H1 (cell line): ENCODE measurements around the gene PLXNA4. TPM values are rescaled to one million over a fixed set of nuclear protein-coding genes. Genes with fewer than 3 reads are reported as not detected.

Source experiments
- CTCF ChIA-PET: fragments of 300-600 bp; sonication (Branson Sonifier 250); formaldehyde crosslinking; loops from one replicate; lab custom pipeline; 2021; ENCODE audit not compliant: partially characterized antibody; lab: Charles Lee
- POLR2A ChIA-PET: fragments of 300-600 bp; sonication (Branson Sonifier 250); formaldehyde crosslinking; loops from one replicate; lab custom pipeline; 2021; ENCODE audit warnings: inconsistent platforms; ENCODE audit not compliant: partially characterized antibody; lab: Charles Lee
- DNase-seq, 2 experiments: peaks; one replicate each; pipeline versions ENCODE4 v3.0.0 to v3.0.0-alpha.2; 2010 to 2022; ENCODE audit warnings: low spot score in 2 of 2, low read depth in 1 of 2, mixed read lengths in 1 of 2
- FAIRE-seq: peaks from 2 replicates; lab custom pipeline; 2011; peaks lifted over from hg19 to GRCh38; lab: Jason Lieb, UNC
- H2AFZ ChIP-seq: 2 replicates; pipeline ENCODE4 v1.8.1; 2012; ENCODE audit warnings: low read length, inconsistent platforms
- H2AK5ac ChIP-seq: 2 replicates; pipeline ENCODE4 v1.6.1; 2013; ENCODE audit warnings: low read depth, low read length
- H2BK120ac ChIP-seq: replicated peaks from 2 replicates; pipeline ENCODE3; 2013; ENCODE audit warnings: low read depth, low read length, inconsistent platforms
- H2BK12ac ChIP-seq: 2 replicates; pipeline ENCODE4 v1.6.1; 2013; ENCODE audit warnings: low read depth, low read length
- H2BK15ac ChIP-seq: 2 replicates; pipeline ENCODE4 v1.6.1; 2013; ENCODE audit warnings: low read length
- H2BK20ac ChIP-seq: 2 replicates; pipeline ENCODE4 v1.6.1; 2013; ENCODE audit warnings: low read length
- H2BK5ac ChIP-seq: 2 replicates; pipeline ENCODE4 v1.6.1; 2013; ENCODE audit warnings: low read depth, low read length
- H3K14ac ChIP-seq: 2 replicates; pipeline ENCODE4 v1.6.1; 2013; ENCODE audit warnings: inconsistent platforms; ENCODE audit not compliant: insufficient read length
- H3K18ac ChIP-seq: 2 replicates; pipeline ENCODE4 v1.6.1; 2013; ENCODE audit warnings: low read length; ENCODE audit errors: extremely low read depth
- H3K23ac ChIP-seq: 2 replicates; pipeline ENCODE4 v1.6.1; 2013; ENCODE audit warnings: inconsistent platforms; ENCODE audit not compliant: insufficient read length
- H3K23me2 ChIP-seq: 2 replicates; pipeline ENCODE4 v1.6.1; 2013; ENCODE audit warnings: low read depth, low read length
- H3K27ac ChIP-seq: 2 replicates; pipeline ENCODE4 v1.6.1; 2011; ENCODE audit warnings: low read depth, low read length, inconsistent platforms
- H3K27me3 ChIP-seq, 4 experiments: replicated peaks in 1 of 4; 1 replicate in 1 of 4; 2 replicates in 3 of 4; pipeline versions ENCODE4 v1.6.1 to v1.8.1; 2011 to 2013; ENCODE audit warnings: low read length in 3 of 4, mild to moderate bottlenecking in 3 of 4, inconsistent platforms in 2 of 4, mixed read lengths in 2 of 4, moderate library complexity in 1 of 4; ENCODE audit not compliant: control insufficient read depth in 3 of 4, insufficient read depth in 3 of 4; ENCODE audit errors: extremely low read depth in 1 of 4
- H3K36me3 ChIP-seq, 4 experiments: 2 replicates each; pipeline versions ENCODE4 v1.6.1 to v1.8.1; 2011 to 2013; ENCODE audit warnings: mild to moderate bottlenecking in 4 of 4, low read length in 3 of 4, moderate library complexity in 2 of 4, control low read depth in 1 of 4, inconsistent platforms in 1 of 4; ENCODE audit not compliant: insufficient read depth in 4 of 4, control insufficient read depth in 2 of 4
- H3K4ac ChIP-seq: replicated peaks from 2 replicates; pipeline ENCODE3; 2013; ENCODE audit warnings: low read length, low read depth, mixed read lengths, inconsistent platforms; ENCODE audit not compliant: insufficient read length
- H3K4me1 ChIP-seq, 4 experiments: replicated peaks in 1 of 4; 1 replicate in 1 of 4; 2 replicates in 3 of 4; pipeline versions ENCODE4 v1.6.1 to v1.8.1; 2011 to 2013; ENCODE audit warnings: low read length in 3 of 4, inconsistent platforms in 2 of 4, mixed read lengths in 1 of 4; ENCODE audit not compliant: insufficient read depth in 4 of 4, control insufficient read depth in 3 of 4
- H3K4me2 ChIP-seq, 2 experiments: 2 replicates each; pipeline versions ENCODE4 v1.6.1 to v1.8.1; 2011 to 2013; ENCODE audit warnings: low read depth in 2 of 2, low read length in 2 of 2, control low read depth in 1 of 2, inconsistent platforms in 1 of 2, mild to moderate bottlenecking in 1 of 2; ENCODE audit not compliant: insufficient read depth in 1 of 2
- H3K4me3 ChIP-seq, 4 experiments: fragments of 200-600, 300-600 bp in 1 of 4; sonication (generic), shearing (Covaris generic), sonication (Bioruptor Twin) in 1 of 4; 2 replicates each; pipeline versions ENCODE4 v1.5.1 to v1.8.1; 2011 to 2016; ENCODE audit warnings: low read length in 4 of 4, low read depth in 3 of 4, control low read depth in 2 of 4, inconsistent platforms in 2 of 4, mild to moderate bottlenecking in 2 of 4, mixed read lengths in 1 of 4, moderate library complexity in 1 of 4; ENCODE audit not compliant: insufficient read depth in 2 of 4; ENCODE audit errors: extremely low read depth in 1 of 4
- H3K56ac ChIP-seq: replicated peaks from 2 replicates; pipeline ENCODE3; 2013; ENCODE audit warnings: low read depth, mild to moderate bottlenecking, mixed read lengths, low read length, inconsistent platforms; ENCODE audit not compliant: insufficient read length
- H3K79me1 ChIP-seq: 2 replicates; pipeline ENCODE4 v1.6.1; 2013; ENCODE audit warnings: low read depth, low read length, control low read depth
- H3K79me2 ChIP-seq, 2 experiments: 2 replicates each; pipeline versions ENCODE4 v1.6.1 to v1.8.1; 2012 to 2013; ENCODE audit warnings: low read length in 2 of 2, mild to moderate bottlenecking in 2 of 2, inconsistent platforms in 1 of 2; ENCODE audit not compliant: insufficient read depth in 2 of 2, control insufficient read depth in 1 of 2
- H3K9ac ChIP-seq, 4 experiments: replicated peaks in 1 of 4; 1 replicate in 1 of 4; 2 replicates in 3 of 4; pipeline versions ENCODE4 v1.6.1 to v1.8.1; 2011 to 2013; ENCODE audit warnings: low read depth in 3 of 4, low read length in 3 of 4, control low read depth in 2 of 4, mild to moderate bottlenecking in 2 of 4, moderate library complexity in 2 of 4, inconsistent platforms in 1 of 4; ENCODE audit errors: extremely low read depth in 1 of 4
- H3K9me3 ChIP-seq, 2 experiments: 2 replicates each; pipeline versions ENCODE4 v1.6.1 to v1.8.1; 2012 to 2013; ENCODE audit warnings: mild to moderate bottlenecking in 2 of 2, moderate library complexity in 2 of 2, control low read depth in 1 of 2, inconsistent platforms in 1 of 2, low read depth in 1 of 2, low read length in 1 of 2, mixed read lengths in 1 of 2; ENCODE audit not compliant: insufficient read depth in 2 of 2
- H4K20me1 ChIP-seq, 2 experiments: replicated peaks in 1 of 2; 2 replicates each; pipeline versions ENCODE3 to v1.8.1; 2011 to 2013; ENCODE audit warnings: inconsistent platforms in 2 of 2, low read length in 2 of 2, mild to moderate bottlenecking in 1 of 2; ENCODE audit not compliant: insufficient read depth in 2 of 2, control insufficient read depth in 1 of 2
- H4K5ac ChIP-seq: 2 replicates; pipeline ENCODE4 v1.6.1; 2013; ENCODE audit warnings: low read length, low read depth, mixed read lengths, inconsistent platforms; ENCODE audit not compliant: insufficient read length
- H4K8ac ChIP-seq: 2 replicates; pipeline ENCODE4 v1.8.0; 2013; ENCODE audit warnings: mild to moderate bottlenecking, moderate library complexity, low read length, inconsistent platforms; ENCODE audit not compliant: insufficient read depth; ENCODE audit errors: extremely low read depth
- H4K91ac ChIP-seq: replicated peaks from 2 replicates; pipeline ENCODE3; 2013; ENCODE audit warnings: low read length, mixed read lengths, inconsistent platforms; ENCODE audit not compliant: insufficient read length
- BCL11A ChIP-seq, 2 experiments: IDR thresholded peaks; one replicate each; pipeline ENCODE4 v1.6.1; 2011; ENCODE audit warnings: low read depth in 2 of 2, low read length in 2 of 2, mild to moderate bottlenecking in 2 of 2
- CREB1 ChIP-seq: IDR thresholded peaks from 2 replicates; pipeline ENCODE4 v1.6.1; 2012; ENCODE audit warnings: inconsistent platforms
- E2F6 ChIP-seq: IDR thresholded peaks from 2 replicates; pipeline ENCODE4 v1.6.1; 2012; ENCODE audit warnings: inconsistent platforms
- EGR1 ChIP-seq: IDR thresholded peaks from 2 replicates; pipeline ENCODE4 v1.6.1; 2011; ENCODE audit warnings: low read depth, low read length, borderline replicate concordance
- GABPA ChIP-seq: IDR thresholded peaks from 2 replicates; pipeline ENCODE4 v1.6.1; 2011; ENCODE audit warnings: mild to moderate bottlenecking, low read length, moderate library complexity, borderline replicate concordance; ENCODE audit not compliant: insufficient read depth
- MAFK ChIP-seq: IDR thresholded peaks from 2 replicates; pipeline ENCODE4 v1.6.1; 2012; ENCODE audit warnings: low read depth, mild to moderate bottlenecking, improper control_type of control experiment, low read length
- PHF8 ChIP-seq: fragments of 200-600 bp; sonication (generic); conservative IDR thresholded peaks from 2 replicates; pipeline ENCODE4 v1.7.1; 2012; ENCODE audit warnings: low read depth, mild to moderate bottlenecking, inconsistent platforms, low read length, moderate library complexity
- POLR2A ChIP-seq, 2 experiments: IDR thresholded peaks; 1 replicate in 1 of 2; 2 replicates in 1 of 2; pipeline ENCODE4 v1.6.1; 2011; ENCODE audit warnings: low read depth in 2 of 2, low read length in 2 of 2, mild to moderate bottlenecking in 2 of 2; ENCODE audit errors: control extremely low read depth in 1 of 2
- RAD21 ChIP-seq, 2 experiments: IDR thresholded peaks in 1 of 2; conservative IDR thresholded peaks in 1 of 2; 2 replicates each; pipeline ENCODE4 v1.6.1; 2011; ENCODE audit warnings: low read depth in 2 of 2, low read length in 2 of 2, improper control_type of control experiment in 1 of 2, inconsistent platforms in 1 of 2, mild to moderate bottlenecking in 1 of 2, moderate library complexity in 1 of 2
- RFX5 ChIP-seq: IDR thresholded peaks from 2 replicates; pipeline ENCODE4 v1.6.1; 2011; ENCODE audit warnings: low read depth, low read length, improper control_type of control experiment, borderline replicate concordance
- SP1 ChIP-seq: IDR thresholded peaks from 2 replicates; pipeline ENCODE4 v1.6.1; 2011; ENCODE audit warnings: low read depth, low read length
- SP4 ChIP-seq: IDR thresholded peaks from 2 replicates; pipeline ENCODE4 v1.6.1; 2012; ENCODE audit warnings: low read length, inconsistent platforms
- TBP ChIP-seq: IDR thresholded peaks from 2 replicates; pipeline ENCODE4 v1.6.1; 2011; ENCODE audit warnings: low read depth, low read length, improper control_type of control experiment
- TCF12 ChIP-seq: IDR thresholded peaks from 2 replicates; pipeline ENCODE4 v1.6.1; 2011; ENCODE audit warnings: low read depth, mild to moderate bottlenecking, low read length
- YY1 ChIP-seq: IDR thresholded peaks from 2 replicates; pipeline ENCODE4 v1.6.1; 2011; ENCODE audit warnings: low read depth, mild to moderate bottlenecking, low read length
- WGBS, 2 experiments: shearing (Covaris generic) in 1 of 2; methylation state at CpG; one replicate each; pipeline versions ENCODE4 v1.1.6 to v1.1.7; 2013 to 2015; ENCODE audit warnings: low lambda C conversion rate in 2 of 2, mixed read lengths in 2 of 2, inconsistent platforms in 1 of 2, low coverage in 1 of 2, missing lambda C conversion rate in 1 of 2; ENCODE audit not compliant: insufficient replicate concordance in 2 of 2, insufficient coverage in 1 of 2, insufficient read length in 1 of 2; ENCODE audit errors: extremely low coverage in 1 of 2, missing lambda C conversion rate in 1 of 2; 5-methylcytosine and 5-hydroxymethylcytosine counted together
- polyA plus RNA-seq, 7 experiments: library from polyadenylated mRNA; depleted of rRNA in 3 of 7; stranded (reverse) in 5 of 7; unstranded in 2 of 7; fragments of >200 nt in 5 of 7; fragments of 200-250 nt in 2 of 7; gene quantifications; 1 replicate in 5 of 7; 2 replicates in 1 of 7; 4 replicates in 1 of 7; pipeline versions ENCODE4 v1.2.1 to v1.2.3, GENCODE V29; 2011 to 2013; ENCODE audit warnings: missing spikeins in 2 of 7, mixed read lengths in 2 of 7
- total RNA-seq: library from RNA; stranded (reverse); fragmentation: NEBNext Ultra II Directional; extraction: Animal tissue kit (Norgen Biotek cat#: 25700); gene quantifications from 2 replicates; pipeline ENCODE4 v1.2.1, GENCODE V29; 2021

The PLXNA4 gene
- total and polyA plus RNA-seq, 2 of the 8 experiments (the other 6 are each of a cell fraction or from before 2014, with no cell fraction given) = 0.76 to 0.79 TPM

- DNase-seq = no peak
- H2BK5ac ChIP-seq = no peak overlapping the region
- H3K79me2 ChIP-seq = no peaks in the 10 kb centered on the region
- H3K18ac ChIP-seq = no peak overlapping the region; the same call in 1 of the 2 replicates
- no peaks in the 10 kb centered on the region for H3K79me1 ChIP-seq
- no peak overlapping the region for H3K4me2 ChIP-seq
- WGBS, 2 experiments = 83% methylated on average over 2 of the region's 2 CpGs; no CpG with 5 or more reads in 1 of the 2 experiments
- POLR2A ChIA-PET = no interaction called here
- H2AK5ac ChIP-seq = no peak overlapping the region
- H3K9me3 ChIP-seq = no peaks in the 10 kb centered on the region
- no peak overlapping the region for H3K4ac ChIP-seq
- no peak overlapping the region for H2BK15ac ChIP-seq
- no peak overlapping the region for H2BK12ac ChIP-seq
- H2AFZ ChIP-seq = no peak overlapping the region
- no peak overlapping the region for H3K56ac ChIP-seq
- H3K27me3 ChIP-seq = peaks cover 20 to 44% (median 32%) of the 10 kb centered on the region in 4 experiments
- no peaks in the 10 kb centered on the region for H4K20me1 ChIP-seq
- H2BK120ac ChIP-seq = no peak overlapping the region
- FAIRE-seq = no peak
- CTCF ChIA-PET = interaction anchor here (0.7 to 1.8 kb wide), 5 partner anchors 9 to 1789 kb away, joined by 3 to 7 read pairs (median 5); no protein-coding TSS in a partner anchor
- H3K4me3 ChIP-seq = no peak overlapping the region
- H4K8ac ChIP-seq = no peak overlapping the region
- no peak overlapping the region for H3K27ac ChIP-seq
- no peaks in the 10 kb centered on the region for H3K36me3 ChIP-seq
- peaks cover 9 to 21% (median 12%) of the 10 kb centered on the region in 4 experiments; a peak in 6 of 7 replicates for H3K4me1 ChIP-seq
- no peak overlapping the region for H4K91ac ChIP-seq
- H3K23ac ChIP-seq = no peak overlapping the region
- no peak overlapping the region for H2BK20ac ChIP-seq
- no peak overlapping the region for H3K9ac ChIP-seq
- H3K23me2 ChIP-seq = no peaks in the 10 kb centered on the region; the same call in 1 of the 2 replicates
- no peak overlapping the region for H4K5ac ChIP-seq
- no peak overlapping the region for H3K14ac ChIP-seq
- no peak for TF ChIP-seq E2F6
- no peak for TF ChIP-seq GABPA
- no peak for TF ChIP-seq TCF12
- no peak for TF ChIP-seq YY1
- no peak for TF ChIP-seq RFX5
- TF ChIP-seq TBP = no peak
- no peak for TF ChIP-seq PHF8
- no peak for TF ChIP-seq SP1
- no peak for TF ChIP-seq POLR2A (IDR thresholded peaks at IDR 0.05; ENCODE audit: control extremely low read depth in 1 of 2, low read depth in 2 of 2, low read length in 2 of 2)
- no peak for TF ChIP-seq MAFK
- no peak for TF ChIP-seq BCL11A (IDR thresholded peaks at IDR 0.05; ENCODE audit: low read depth in 2 of 2, low read length in 2 of 2)
- TF ChIP-seq SP4 = no peak
- no peak for TF ChIP-seq EGR1
- no peak for TF ChIP-seq CREB1
- TF ChIP-seq RAD21 (IDR thresholded peaks at IDR 0.05 in 1 of 2, conservative IDR thresholded peaks at IDR 0.05 in 1 of 2; ENCODE audit: low read depth in 2 of 2, low read length in 2 of 2) = no peak
Measured at GRCh38 chr7:132568962-132569361, 7.3 kb downstream of the PLXNA4 start.
